Adrenal gland (tissue), 12 donors: ENCODE data around the gene GMDS. TPM values are rescaled to one million over a fixed set of nuclear protein-coding genes. Genes with fewer than 3 reads are reported as not detected.

Source experiments
- DNase-seq, 7 donors: peaks; one replicate each; pipeline ENCODE4 v3.0.0-alpha.2; 2019 to 2020
- H3K27ac ChIP-seq, 5 donors: fragments of 200-600 bp; sonication (generic) in 4 of 5; 1 replicate in 3 of 5; 2 replicates in 2 of 5; pipeline versions ENCODE4 v1.5.1 to v1.8.0; 2016 to 2020; ENCODE audit warnings: mild to moderate bottlenecking in 1 of 5
- H3K27me3 ChIP-seq: fragments of 200-600 bp; 2 replicates; pipeline ENCODE4 v1.8.0; 2021
- H3K36me3 ChIP-seq, 2 donors: fragments of 200-600 bp; replicated peaks in 1 of 2; 1 replicate in 1 of 2; 2 replicates in 1 of 2; pipeline versions ENCODE4 v1.5.1 to v1.8.0; 2018 to 2022
- H3K4me1 ChIP-seq, 2 donors: fragments of 200-600 bp; replicated peaks in 1 of 2; 1 replicate in 1 of 2; 2 replicates in 1 of 2; pipeline versions ENCODE4 v1.5.1 to v1.8.0; 2018 to 2021
- H3K4me3 ChIP-seq, 4 donors: fragments of 200-600 bp; sonication (generic) in 3 of 4; one replicate each; pipeline ENCODE4 v1.5.1; 2016 to 2018
- H3K9me3 ChIP-seq, 3 donors: fragments of 200-600 bp; sonication (generic) in 1 of 3; replicated peaks in 1 of 3; 1 replicate in 2 of 3; 2 replicates in 1 of 3; pipeline versions ENCODE4 v1.5.1 to v1.8.0; 2016 to 2021
- CTCF ChIP-seq, 6 experiments: fragments of 450-650 bp in 4 of 6; fragments of 200-600 bp in 2 of 6; sonication (generic) in 1 of 6; IDR thresholded peaks; 1 replicate in 5 of 6; 2 replicates in 1 of 6; pipeline versions ENCODE4 v1.5.1 to v1.8.0; 2016 to 2021; ENCODE audit warnings: antibody characterized with exemption in 6 of 6, mild to moderate bottlenecking in 2 of 6, moderate library complexity in 1 of 6
- POLR2A ChIP-seq, 2 donors: fragments of 450-650 bp; IDR thresholded peaks; one replicate each; pipeline ENCODE4 v1.6.1; 2017; ENCODE audit warnings: antibody characterized with exemption in 2 of 2, mild to moderate bottlenecking in 2 of 2, moderate library complexity in 1 of 2
- WGBS, 4 donors: extraction: QIAGEN DNeasy Blood & Tissue Kit in 2 of 4; methylation state at CpG; one replicate each; pipeline versions ENCODE4 v1.1.5 to v1.1.7; 2013 to 2017; 5-methylcytosine and 5-hydroxymethylcytosine counted together
- intact Hi-C, 2 donors: fragments of 100-400 bp; cut with DNase I; formaldehyde crosslinking; loops; one replicate each; pipeline versions ENCODE4 v1.14.1 to v1.15.0; 2022 to 2023
- polyA plus RNA-seq, 3 donors: library from polyadenylated mRNA; stranded (reverse); fragments of 200-250 nt in 2 of 3; fragments of 350-450 nt in 1 of 3; fragmentation: Illumina TruSeq in 1 of 3; extraction: RNeasy Lipid Tissue Mini Kit (QIAGEN cat#74804) in 1 of 3; gene quantifications; one replicate each; pipeline ENCODE4 v1.2.3, GENCODE V29; 2013 to 2014
- total RNA-seq, 9 donors: library from RNA; depleted of rRNA in 4 of 9; stranded (reverse); fragments of >200 nt in 4 of 9; fragments of 120-200 nt in 1 of 9; fragmentation: NEBNext Ultra II Directional in 1 of 9; extraction: Animal tissue kit (Norgen Biotek cat#: 25700) in 1 of 9; gene quantifications; one replicate each; pipeline versions ENCODE4 v1.1.0 to v1.2.4, GENCODE V29; 2013 to 2023
- donor health status: healthy with polysubstance abuse.
- donor health status: Bipolar disorder and iron deficiency.
- donor health status: DM: yes; HTN: yes; CAD: no.
- donor health status: DM: no; HTN: no; CAD: no.
- donor health status: DM: no; HTN: no; CAD: no.
- donor health status: DM: yes; HTN: yes; CAD: no.

The GMDS gene
- total and polyA plus RNA-seq, 12 donors, result 8.5 to 39.2 (median 15.2) TPM

GRCh38 chr6:2182251-2182650 lies 63.2 kb downstream of the GMDS start:
- no peaks in the 10 kb centered on the region for H3K36me3 ChIP-seq
- WGBS, 4 donors, result 88 to 100% (median 95%) methylated on average over 1 of the region's 1 CpG
- no peak overlapping the region for H3K4me3 ChIP-seq
- no peak for DNase-seq
- intact Hi-C loops, result no loop called here
- no peaks in the 10 kb centered on the region for H3K27me3 ChIP-seq
- TF ChIP-seq CTCF (IDR thresholded peaks at IDR 0.05), result no peak
- TF ChIP-seq POLR2A (IDR thresholded peaks at IDR 0.05), result no peak
- H3K9me3 ChIP-seq, result no peaks in the 10 kb centered on the region
- no peaks in the 10 kb centered on the region for H3K4me1 ChIP-seq
- no peak overlapping the region for H3K27ac ChIP-seq

- TF ChIP-seq POLR2A (IDR thresholded peaks at IDR 0.05) (no peak), CTCF (IDR thresholded peaks at IDR 0.05) (no peak)
- H3K36me3 ChIP-seq, result no peaks in the 10 kb centered on the region
- H3K4me1 ChIP-seq, result no peaks in the 10 kb centered on the region
- no peak for DNase-seq
- no peaks in the 10 kb centered on the region for H3K27me3 ChIP-seq
- H3K27ac ChIP-seq, result no peak overlapping the region
- H3K9me3 ChIP-seq, result no peaks in the 10 kb centered on the region
- intact Hi-C loops, result no loop called here
- WGBS, 4 donors, result 88 to 91% (median 89%) methylated on average over 2 of the region's 2 CpGs
- no peak overlapping the region for H3K4me3 ChIP-seq
Observed at GRCh38 chr6:2181567-2181966, 63.8 kb downstream of the GMDS start.

- Histone ChIP-seq H3K4me1 (no peaks in the 10 kb centered on the region), H3K9me3 (no peaks in the 10 kb centered on the region), H3K4me3 (no peak overlapping the region), H3K36me3 (no peaks in the 10 kb centered on the region), H3K27me3 (no peaks in the 10 kb centered on the region), H3K27ac (no peak overlapping the region)
- DNase-seq, result no peak
- intact Hi-C loops, result no loop called here
- no peak for TF ChIP-seq POLR2A (IDR thresholded peaks at IDR 0.05)
- no peak for TF ChIP-seq CTCF (IDR thresholded peaks at IDR 0.05)
Observed at GRCh38 chr6:2179950-2180349, 65.5 kb downstream of the GMDS start.

- no peak for DNase-seq
- 51 to 67% (median 60%) methylated on average over 1 of the region's 1 CpG for WGBS, 4 donors
Observed at GRCh38 chr6:2179241-2179640, 66.2 kb downstream of the GMDS start.

More at GRCh38 chr6:2179241-2179640, 66.2 kb downstream of the GMDS start:
- Histone ChIP-seq H3K9me3 (no peaks in the 10 kb centered on the region), H3K4me1 (no peaks in the 10 kb centered on the region), H3K4me3 (no peak overlapping the region), H3K27ac (no peak overlapping the region), H3K36me3 (no peaks in the 10 kb centered on the region), H3K27me3 (no peaks in the 10 kb centered on the region)
- intact Hi-C loops, result no loop called here
- TF ChIP-seq CTCF (IDR thresholded peaks at IDR 0.05) (no peak), POLR2A (IDR thresholded peaks at IDR 0.05) (no peak)
